SK-N-SH treated with all-trans-retinoic acid at 6 μM for 48 hours (cell line): ENCODE data around the gene LRRC2.

Experiments used
- ATAC-seq: fragments of 200-7000 bp; cut with Tn5 transposase; 3 replicates; pipeline ENCODE4 v1.9.1; 2020; ENCODE audit warnings: mild to moderate bottlenecking, moderate library complexity
- ARNTL ChIP-seq: fragments of 450-650 bp; formaldehyde crosslinking; IDR thresholded peaks from 2 replicates; pipeline ENCODE4 v1.5.0; 2020; ENCODE audit warnings: low read depth, mild to moderate bottlenecking, moderate library complexity, borderline replicate concordance
- BACH2 ChIP-seq: fragments of 250-450 bp; sonication (Bioruptor Pico); IDR thresholded peaks from 2 replicates; pipeline ENCODE4 v1.9.0; 2021; ENCODE audit warnings: mild to moderate bottlenecking, borderline replicate concordance
- CSDC2 ChIP-seq: fragments of 250-450 bp; sonication (Bioruptor Pico); IDR thresholded peaks from 2 replicates; pipeline ENCODE4 v1.5.0; 2020; ENCODE audit warnings: mild to moderate bottlenecking, moderate library complexity
- GLIS3 ChIP-seq: fragments of 250-450 bp; sonication (Bioruptor Pico); IDR thresholded peaks from 2 replicates; pipeline ENCODE4 v1.5.0; 2020; ENCODE audit warnings: mild to moderate bottlenecking, moderate library complexity
- ISL1 ChIP-seq: fragments of 250-450 bp; sonication (Bioruptor Pico); IDR thresholded peaks from 2 replicates; pipeline ENCODE4 v2.1.2; 2022; ENCODE audit warnings: mild to moderate bottlenecking, moderate library complexity
- OSR1 ChIP-seq: fragments of 250-450 bp; sonication (Bioruptor Pico); IDR thresholded peaks from 2 replicates; pipeline ENCODE4 v1.8.0; 2022; ENCODE audit warnings: moderate library complexity, mild to moderate bottlenecking, inconsistent platforms
- PPARA ChIP-seq: fragments of 250-450 bp; sonication (Bioruptor Pico); IDR thresholded peaks from 2 replicates; pipeline ENCODE4 v1.5.0; 2020; ENCODE audit warnings: mild to moderate bottlenecking, borderline replicate concordance
- RARB ChIP-seq: fragments of 250-450 bp; sonication (Bioruptor Pico); IDR thresholded peaks from 2 replicates; pipeline ENCODE4 v1.8.0; 2021; ENCODE audit warnings: mild to moderate bottlenecking, moderate library complexity
- SNAI2 ChIP-seq: fragments of 250-450 bp; sonication (Bioruptor Pico); IDR thresholded peaks from 2 replicates; pipeline ENCODE4 v1.5.0; 2020; ENCODE audit warnings: mild to moderate bottlenecking, moderate library complexity
- TCF4 ChIP-seq: fragments of 250-450 bp; sonication (Bioruptor Pico); IDR thresholded peaks from 2 replicates; pipeline ENCODE4 v1.8.0; 2021; ENCODE audit warnings: mild to moderate bottlenecking, moderate library complexity, borderline replicate concordance
- ZC3H10 ChIP-seq: fragments of 250-450 bp; sonication (Bioruptor Pico); IDR thresholded peaks from 2 replicates; pipeline ENCODE4 v1.5.1; 2021; ENCODE audit warnings: mild to moderate bottlenecking, moderate library complexity
- ZFP3 ChIP-seq: fragments of 250-450 bp; sonication (Bioruptor Pico); IDR thresholded peaks from 2 replicates; pipeline ENCODE4 v1.5.0; 2020; ENCODE audit warnings: mild to moderate bottlenecking, moderate library complexity
- ZNF565 ChIP-seq: fragments of 450-650 bp; formaldehyde crosslinking; conservative IDR thresholded peaks from 2 replicates; pipeline ENCODE4 v1.5.0; 2020; ENCODE audit warnings: low read depth, mild to moderate bottlenecking, moderate library complexity
- ZNF70 ChIP-seq: fragments of 450-650 bp; formaldehyde crosslinking; IDR thresholded peaks from 2 replicates; pipeline ENCODE4 v1.5.0; 2020; ENCODE audit warnings: mild to moderate bottlenecking, moderate library complexity
- ZNF8 ChIP-seq: fragments of 450-650 bp; formaldehyde crosslinking; IDR thresholded peaks from 2 replicates; pipeline ENCODE4 v1.5.0; 2020; ENCODE audit warnings: mild to moderate bottlenecking, moderate library complexity
- TF ChIP-seq, protein P1 (sequence below): fragments of 250-450 bp; sonication (Bioruptor Pico); IDR thresholded peaks from 2 replicates; pipeline ENCODE4 v1.5.0; 2020; ENCODE audit warnings: mild to moderate bottlenecking, moderate library complexity
- TF ChIP-seq, protein P2 (sequence below): fragments of 250-450 bp; sonication (Bioruptor Pico); IDR thresholded peaks from 2 replicates; pipeline ENCODE4 v1.5.1; 2021; ENCODE audit warnings: mild to moderate bottlenecking, moderate library complexity
- TF ChIP-seq, protein P3 (sequence below): fragments of 250-450 bp; sonication (Bioruptor Pico); IDR thresholded peaks from 2 replicates; pipeline ENCODE4 v1.5.1; 2020; ENCODE audit warnings: low read depth, mild to moderate bottlenecking, moderate library complexity
- TF ChIP-seq, protein P4 (sequence below): fragments of 250-450 bp; sonication (Bioruptor Pico); IDR thresholded peaks from 2 replicates; pipeline ENCODE4 v1.8.0; 2020; ENCODE audit warnings: mild to moderate bottlenecking, moderate library complexity, borderline replicate concordance
- TF ChIP-seq, protein P5 (sequence below): fragments of 250-450 bp; sonication (Bioruptor Pico); IDR thresholded peaks from 2 replicates; pipeline ENCODE4 v1.8.0; 2021; ENCODE audit warnings: low read depth, mild to moderate bottlenecking, moderate library complexity, borderline replicate concordance

Gene LRRC2

DNA sequence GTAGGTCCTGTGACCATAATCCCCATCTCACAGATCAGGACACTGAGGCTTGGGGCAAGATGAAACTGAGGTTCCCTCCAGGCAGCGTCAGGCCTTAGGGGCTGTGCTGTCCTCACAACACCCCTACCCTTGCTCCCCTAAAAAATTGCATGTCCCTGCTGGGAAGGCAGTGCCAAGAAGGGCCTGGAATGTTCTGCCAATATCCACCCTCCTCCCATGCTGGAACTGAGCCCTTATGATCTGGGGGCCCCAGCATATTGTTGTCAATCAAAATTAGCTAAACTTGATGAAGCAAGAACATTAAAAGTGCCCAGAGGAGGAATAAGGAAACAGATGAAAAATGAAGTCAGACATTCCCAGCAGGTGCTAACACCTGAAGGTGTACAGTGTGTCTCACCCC, 81.7 kb downstream of the LRRC2 start (continued):
- TF ChIP-seq ZNF70 (CRISPR knock-in tag), result no peak

DNA sequence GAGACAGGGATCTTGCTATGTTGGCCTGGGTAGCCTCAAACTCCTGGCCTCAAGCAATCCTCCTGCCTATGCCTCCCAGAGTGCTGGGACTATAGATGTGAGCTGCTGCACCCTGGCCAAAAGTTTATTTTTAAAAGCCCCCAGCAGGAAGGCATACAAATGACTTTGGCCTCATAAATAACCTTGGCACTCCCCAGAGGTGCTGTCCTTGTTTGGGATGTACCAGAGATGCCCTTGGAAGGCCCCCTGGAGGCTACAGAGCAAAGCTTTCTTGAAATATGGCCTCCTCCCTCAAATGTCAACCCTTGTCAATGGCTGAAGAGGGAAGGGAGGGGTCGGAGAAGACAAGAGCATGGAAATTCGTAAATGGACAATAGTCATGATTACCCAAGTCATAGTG, 82.3 kb downstream of the LRRC2 start:
- no peak for ATAC-seq
- TF ChIP-seq, protein P1, sequence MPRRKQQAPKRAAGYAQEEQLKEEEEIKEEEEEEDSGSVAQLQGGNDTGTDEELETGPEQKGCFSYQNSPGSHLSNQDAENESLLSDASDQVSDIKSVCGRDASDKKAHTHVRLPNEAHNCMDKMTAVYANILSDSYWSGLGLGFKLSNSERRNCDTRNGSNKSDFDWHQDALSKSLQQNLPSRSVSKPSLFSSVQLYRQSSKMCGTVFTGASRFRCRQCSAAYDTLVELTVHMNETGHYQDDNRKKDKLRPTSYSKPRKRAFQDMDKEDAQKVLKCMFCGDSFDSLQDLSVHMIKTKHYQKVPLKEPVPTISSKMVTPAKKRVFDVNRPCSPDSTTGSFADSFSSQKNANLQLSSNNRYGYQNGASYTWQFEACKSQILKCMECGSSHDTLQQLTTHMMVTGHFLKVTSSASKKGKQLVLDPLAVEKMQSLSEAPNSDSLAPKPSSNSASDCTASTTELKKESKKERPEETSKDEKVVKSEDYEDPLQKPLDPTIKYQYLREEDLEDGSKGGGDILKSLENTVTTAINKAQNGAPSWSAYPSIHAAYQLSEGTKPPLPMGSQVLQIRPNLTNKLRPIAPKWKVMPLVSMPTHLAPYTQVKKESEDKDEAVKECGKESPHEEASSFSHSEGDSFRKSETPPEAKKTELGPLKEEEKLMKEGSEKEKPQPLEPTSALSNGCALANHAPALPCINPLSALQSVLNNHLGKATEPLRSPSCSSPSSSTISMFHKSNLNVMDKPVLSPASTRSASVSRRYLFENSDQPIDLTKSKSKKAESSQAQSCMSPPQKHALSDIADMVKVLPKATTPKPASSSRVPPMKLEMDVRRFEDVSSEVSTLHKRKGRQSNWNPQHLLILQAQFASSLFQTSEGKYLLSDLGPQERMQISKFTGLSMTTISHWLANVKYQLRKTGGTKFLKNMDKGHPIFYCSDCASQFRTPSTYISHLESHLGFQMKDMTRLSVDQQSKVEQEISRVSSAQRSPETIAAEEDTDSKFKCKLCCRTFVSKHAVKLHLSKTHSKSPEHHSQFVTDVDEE, result no peak
- TF ChIP-seq ARNTL (CRISPR knock-in tag), result no peak
- no peak for TF ChIP-seq SNAI2 (CRISPR knock-in tag)
- TF ChIP-seq CSDC2, result no peak
- no peak for TF ChIP-seq OSR1 (CRISPR knock-in tag)
- TF ChIP-seq ZNF8 (CRISPR knock-in tag), result no peak
- no peak for TF ChIP-seq RARB (CRISPR knock-in tag)
- TF ChIP-seq, protein P2, sequence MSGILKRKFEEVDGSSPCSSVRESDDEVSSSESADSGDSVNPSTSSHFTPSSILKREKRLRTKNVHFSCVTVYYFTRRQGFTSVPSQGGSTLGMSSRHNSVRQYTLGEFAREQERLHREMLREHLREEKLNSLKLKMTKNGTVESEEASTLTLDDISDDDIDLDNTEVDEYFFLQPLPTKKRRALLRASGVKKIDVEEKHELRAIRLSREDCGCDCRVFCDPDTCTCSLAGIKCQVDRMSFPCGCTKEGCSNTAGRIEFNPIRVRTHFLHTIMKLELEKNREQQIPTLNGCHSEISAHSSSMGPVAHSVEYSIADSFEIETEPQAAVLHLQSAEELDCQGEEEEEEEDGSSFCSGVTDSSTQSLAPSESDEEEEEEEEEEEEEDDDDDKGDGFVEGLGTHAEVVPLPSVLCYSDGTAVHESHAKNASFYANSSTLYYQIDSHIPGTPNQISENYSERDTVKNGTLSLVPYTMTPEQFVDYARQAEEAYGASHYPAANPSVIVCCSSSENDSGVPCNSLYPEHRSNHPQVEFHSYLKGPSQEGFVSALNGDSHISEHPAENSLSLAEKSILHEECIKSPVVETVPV (CRISPR knock-in tag), result no peak
- TF ChIP-seq GLIS3 (CRISPR knock-in tag), result no peak
- TF ChIP-seq, protein P3, sequence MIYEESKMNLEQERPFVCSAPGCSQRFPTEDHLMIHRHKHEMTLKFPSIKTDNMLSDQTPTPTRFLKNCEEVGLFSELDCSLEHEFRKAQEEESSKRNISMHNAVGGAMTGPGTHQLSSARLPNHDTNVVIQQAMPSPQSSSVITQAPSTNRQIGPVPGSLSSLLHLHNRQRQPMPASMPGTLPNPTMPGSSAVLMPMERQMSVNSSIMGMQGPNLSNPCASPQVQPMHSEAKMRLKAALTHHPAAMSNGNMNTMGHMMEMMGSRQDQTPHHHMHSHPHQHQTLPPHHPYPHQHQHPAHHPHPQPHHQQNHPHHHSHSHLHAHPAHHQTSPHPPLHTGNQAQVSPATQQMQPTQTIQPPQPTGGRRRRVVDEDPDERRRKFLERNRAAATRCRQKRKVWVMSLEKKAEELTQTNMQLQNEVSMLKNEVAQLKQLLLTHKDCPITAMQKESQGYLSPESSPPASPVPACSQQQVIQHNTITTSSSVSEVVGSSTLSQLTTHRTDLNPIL (CRISPR knock-in tag), result no peak

DNA sequence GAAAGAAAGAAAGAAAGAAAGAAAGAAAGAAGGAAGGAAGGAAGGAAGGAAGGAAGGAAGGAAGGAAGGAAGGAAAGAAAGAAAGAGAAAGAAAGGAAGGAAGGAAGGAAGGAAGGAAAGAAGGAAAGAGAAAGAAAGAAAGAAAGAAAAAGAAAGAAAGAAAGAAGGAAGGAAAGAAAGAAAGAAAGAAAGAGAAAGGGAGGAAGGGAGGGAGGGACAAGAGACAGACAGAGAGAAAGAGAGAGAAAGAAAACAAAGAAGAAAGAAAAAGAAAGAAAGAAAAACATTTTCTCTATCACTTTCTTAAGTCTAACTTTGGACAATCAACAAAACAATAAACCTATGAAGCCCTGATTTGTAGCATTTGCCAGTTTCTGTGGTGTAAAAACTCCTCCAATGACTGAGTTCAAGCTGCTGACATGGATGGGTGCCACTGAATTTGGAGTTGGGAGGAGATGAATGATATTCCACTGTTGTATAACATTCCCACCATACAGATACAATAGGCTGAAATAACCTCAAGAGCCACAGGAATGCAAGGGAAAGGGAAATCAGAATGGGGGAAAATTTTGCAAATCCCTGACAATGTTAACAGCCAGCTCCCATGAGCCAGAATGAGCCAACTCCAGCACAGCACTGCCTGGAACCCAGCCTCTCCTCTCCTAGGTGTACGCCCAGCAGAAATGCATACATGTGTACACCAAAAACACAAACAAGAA, 83.3 kb downstream of the LRRC2 start:
- ATAC-seq, result no peak
- TF ChIP-seq BACH2 (CRISPR knock-in tag), result no peak
- TF ChIP-seq ISL1 (CRISPR knock-in tag), result no peak
- TF ChIP-seq ZFP3 (CRISPR knock-in tag), result no peak
- TF ChIP-seq, protein P3 (CRISPR knock-in tag), result no peak
- TF ChIP-seq, protein P4, sequence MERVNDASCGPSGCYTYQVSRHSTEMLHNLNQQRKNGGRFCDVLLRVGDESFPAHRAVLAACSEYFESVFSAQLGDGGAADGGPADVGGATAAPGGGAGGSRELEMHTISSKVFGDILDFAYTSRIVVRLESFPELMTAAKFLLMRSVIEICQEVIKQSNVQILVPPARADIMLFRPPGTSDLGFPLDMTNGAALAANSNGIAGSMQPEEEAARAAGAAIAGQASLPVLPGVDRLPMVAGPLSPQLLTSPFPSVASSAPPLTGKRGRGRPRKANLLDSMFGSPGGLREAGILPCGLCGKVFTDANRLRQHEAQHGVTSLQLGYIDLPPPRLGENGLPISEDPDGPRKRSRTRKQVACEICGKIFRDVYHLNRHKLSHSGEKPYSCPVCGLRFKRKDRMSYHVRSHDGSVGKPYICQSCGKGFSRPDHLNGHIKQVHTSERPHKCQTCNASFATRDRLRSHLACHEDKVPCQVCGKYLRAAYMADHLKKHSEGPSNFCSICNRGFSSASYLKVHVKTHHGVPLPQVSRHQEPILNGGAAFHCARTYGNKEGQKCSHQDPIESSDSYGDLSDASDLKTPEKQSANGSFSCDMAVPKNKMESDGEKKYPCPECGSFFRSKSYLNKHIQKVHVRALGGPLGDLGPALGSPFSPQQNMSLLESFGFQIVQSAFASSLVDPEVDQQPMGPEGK (CRISPR knock-in tag), result no peak
- no peak for TF ChIP-seq ZC3H10 (CRISPR knock-in tag)
- TF ChIP-seq RARB (CRISPR knock-in tag), result no peak
- no peak for TF ChIP-seq PPARA (CRISPR knock-in tag)
- no peak for TF ChIP-seq CSDC2
- no peak for TF ChIP-seq ZNF565 (CRISPR knock-in tag)
- TF ChIP-seq, protein P2 (CRISPR knock-in tag), result no peak
- TF ChIP-seq, protein P5, sequence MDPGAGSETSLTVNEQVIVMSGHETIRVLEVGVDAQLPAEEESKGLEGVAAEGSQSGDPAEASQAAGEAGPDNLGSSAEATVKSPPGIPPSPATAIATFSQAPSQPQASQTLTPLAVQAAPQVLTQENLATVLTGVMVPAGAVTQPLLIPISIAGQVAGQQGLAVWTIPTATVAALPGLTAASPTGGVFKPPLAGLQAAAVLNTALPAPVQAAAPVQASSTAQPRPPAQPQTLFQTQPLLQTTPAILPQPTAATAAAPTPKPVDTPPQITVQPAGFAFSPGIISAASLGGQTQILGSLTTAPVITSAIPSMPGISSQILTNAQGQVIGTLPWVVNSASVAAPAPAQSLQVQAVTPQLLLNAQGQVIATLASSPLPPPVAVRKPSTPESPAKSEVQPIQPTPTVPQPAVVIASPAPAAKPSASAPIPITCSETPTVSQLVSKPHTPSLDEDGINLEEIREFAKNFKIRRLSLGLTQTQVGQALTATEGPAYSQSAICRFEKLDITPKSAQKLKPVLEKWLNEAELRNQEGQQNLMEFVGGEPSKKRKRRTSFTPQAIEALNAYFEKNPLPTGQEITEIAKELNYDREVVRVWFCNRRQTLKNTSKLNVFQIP, result no peak
- TF ChIP-seq TCF4 (CRISPR knock-in tag), result no peak
